Body of pancreas (tissue), 4 donors: Measurements from ENCODE around the gene OMG. TPM values are rescaled to one million over a fixed set of nuclear protein-coding genes. Genes with fewer than 3 reads are reported as not detected.

Source experiments
- ATAC-seq: fragments of 150-250 bp; one replicate; pipeline ENCODE4 v1.9.1; 2016
- DNase-seq, 4 donors: peaks; one replicate each; pipeline ENCODE4 v3.0.0-alpha.2; 2019
- H3K27ac ChIP-seq, 4 donors: fragments of 200-600 bp; sonication (generic); 1 replicate in 3 of 4; 2 replicates in 1 of 4; pipeline versions ENCODE4 v1.5.1 to v1.6.1; 2016 to 2019; ENCODE audit warnings: mild to moderate bottlenecking in 1 of 4, mixed read lengths in 1 of 4, moderate library complexity in 1 of 4
- H3K27me3 ChIP-seq, 2 donors: fragments of 200-600 bp; sonication (generic); one replicate each; pipeline ENCODE4 v1.6.0; 2016; ENCODE audit warnings: mild to moderate bottlenecking in 1 of 2
- H3K36me3 ChIP-seq, 2 donors: fragments of 200-600 bp; sonication (generic); replicated peaks in 1 of 2; 2 replicates each; pipeline ENCODE4 v1.5.1; 2016; ENCODE audit warnings: low read depth in 2 of 2; ENCODE audit not compliant: insufficient read depth in 1 of 2
- H3K4me1 ChIP-seq: fragments of 200-600 bp; sonication (generic); one replicate; pipeline ENCODE4 v1.6.0; 2016
- H3K4me3 ChIP-seq, 2 donors: fragments of 200-600 bp; sonication (generic); 1 replicate in 1 of 2; 2 replicates in 1 of 2; pipeline ENCODE4 v1.5.1; 2016 to 2019
- H3K9me3 ChIP-seq, 3 donors: fragments of 200-600 bp; sonication (generic); 1 replicate in 2 of 3; 2 replicates in 1 of 3; pipeline ENCODE4 v1.5.1; 2016
- CTCF ChIP-seq, 7 experiments: fragments of 450-650 bp in 4 of 7; fragments of 200-600 bp in 3 of 7; sonication (generic) in 3 of 7; IDR thresholded peaks; one replicate each; pipeline ENCODE4 v1.5.1; 2016 to 2019; ENCODE audit warnings: antibody characterized with exemption in 7 of 7
- POLR2A ChIP-seq, 3 donors: fragments of 450-650 bp; IDR thresholded peaks; one replicate each; pipeline ENCODE4 v1.6.1; 2016; ENCODE audit warnings: antibody characterized with exemption in 3 of 3, mild to moderate bottlenecking in 2 of 3
- WGBS, 2 donors: methylation state at CpG; one replicate each; pipeline ENCODE4 v1.1.5; 2017; 5-methylcytosine and 5-hydroxymethylcytosine counted together
- intact Hi-C: fragments of 100-400 bp; cut with DNase I; formaldehyde crosslinking; loops from one replicate; pipeline ENCODE4 v1.15.1; 2023
- total RNA-seq, 2 donors: library from RNA; depleted of rRNA; stranded (reverse); fragments of >200 nt; gene quantifications; one replicate each; pipeline ENCODE4 v1.1.0, GENCODE V29; 2016

OMG gene
- total RNA-seq, 2 donors from 2014 or later = 1.8 TPM; not detected in 1

DNA sequence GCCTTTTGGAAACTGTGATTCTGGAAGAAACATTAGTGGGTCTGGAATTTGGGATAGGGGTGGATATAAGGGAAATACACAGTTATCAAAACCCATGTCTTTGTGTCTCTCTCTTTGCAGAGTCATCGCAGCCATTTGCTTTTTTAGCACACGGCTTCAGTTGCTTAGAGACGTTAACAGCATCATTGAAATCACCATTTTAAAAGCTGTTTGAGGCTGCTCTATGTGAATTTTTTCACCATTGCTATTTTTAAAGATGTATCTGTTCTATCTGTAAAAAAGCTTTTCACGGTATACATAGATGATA is 47.3 kb downstream of the OMG start:
- DNase-seq (no peak), ATAC-seq (no peak)
- H3K4me1 ChIP-seq = no peaks in the 10 kb centered on the region
- no peaks in the 10 kb centered on the region for H3K9me3 ChIP-seq
- peaks cover 0 to 5% of the 10 kb centered on the region in 2 donors for H3K36me3 ChIP-seq
- no peak for TF ChIP-seq CTCF (IDR thresholded peaks at IDR 0.05)
- TF ChIP-seq POLR2A (IDR thresholded peaks at IDR 0.05) = no peak
- intact Hi-C loops = no loop called here
- H3K27ac ChIP-seq = no peak overlapping the region
- 89 to 90% methylated on average over 4 of the region's 4 CpGs for WGBS, 2 donors
- H3K27me3 ChIP-seq = no peaks in the 10 kb centered on the region
- H3K4me3 ChIP-seq = no peak overlapping the region

DNA sequence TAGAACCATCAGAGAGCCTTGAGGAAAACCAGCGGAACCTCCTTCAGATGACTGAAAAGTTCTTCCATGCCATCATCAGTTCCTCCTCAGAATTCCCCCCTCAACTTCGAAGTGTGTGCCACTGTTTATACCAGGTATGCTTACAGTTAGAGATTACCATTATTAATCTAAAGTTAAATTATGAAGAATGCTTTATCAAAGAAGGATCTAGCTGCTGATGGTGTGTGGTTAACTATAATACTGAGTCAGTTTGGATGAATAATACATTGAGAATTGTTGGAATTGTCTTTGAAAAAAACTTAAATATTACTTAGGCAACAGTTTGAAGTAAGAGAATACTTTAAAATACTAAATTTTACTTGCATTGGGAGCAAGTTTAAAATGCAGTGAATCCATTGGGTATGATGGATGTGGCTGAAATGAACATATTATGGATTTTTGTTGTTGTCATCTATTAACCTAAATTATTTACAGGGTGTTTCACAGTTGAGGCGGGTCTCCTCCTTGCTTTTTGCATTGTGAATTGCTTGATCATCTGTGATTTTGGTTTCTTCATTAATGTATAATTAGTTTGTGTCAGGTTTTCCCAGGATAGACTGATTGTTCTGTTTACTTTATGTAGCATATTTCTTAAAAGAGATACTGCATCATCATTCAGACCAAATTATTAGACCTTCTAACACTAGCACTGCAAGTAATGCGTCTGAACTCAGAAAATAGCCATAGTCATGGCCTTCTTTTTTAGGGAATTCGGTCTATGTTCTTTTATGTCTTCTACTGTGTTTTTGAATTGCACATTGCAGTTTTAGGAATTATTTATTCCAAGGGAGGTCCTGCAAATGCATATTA is 47.8 kb downstream of the OMG start:
- H3K4me3 ChIP-seq = no peak overlapping the region
- ATAC-seq (no peak), DNase-seq (no peak)
- TF ChIP-seq POLR2A (IDR thresholded peaks at IDR 0.05) (no peak), CTCF (IDR thresholded peaks at IDR 0.05) (no peak)
- intact Hi-C loops = no loop called here
- peaks cover 0 to 5% of the 10 kb centered on the region in 2 donors for H3K36me3 ChIP-seq
- H3K27ac ChIP-seq = no peak overlapping the region
- WGBS, 2 donors = 90 to 94% methylated on average over 5 of the region's 5 CpGs
- no peaks in the 10 kb centered on the region for H3K27me3 ChIP-seq
- H3K4me1 ChIP-seq = no peaks in the 10 kb centered on the region
- no peaks in the 10 kb centered on the region for H3K9me3 ChIP-seq

Other genes with a start within 250 kb of the OMG start
- 10 to 100 TPM; 54.7 to 57.1 TPM for gene NF1, start 202.3 kb downstream of the OMG start, total RNA-seq
- 1 to 10 TPM in 1 of 2 donors, under 1 TPM in 1; 0.99 to 4.9 TPM for gene EVI2B, start 16.8 kb upstream of the OMG start, total RNA-seq
- gene EVI2A, start 24.4 kb upstream of the OMG start, total RNA-seq = 1 to 10 TPM in 1 of 2 donors, not detected in 1; 3.1 TPM
- gene RAB11FIP4, start 94.4 kb upstream of the OMG start, total RNA-seq = 10 to 100 TPM; 37.2 to 38.7 TPM